ENCODE measurements around the gene KDM2A. TPM values are rescaled to one million over a fixed set of nuclear protein-coding genes. Genes with fewer than 3 reads are reported as not detected.

Gene KDM2A
- total and polyA plus RNA-seq, 2 experiments from 2014 or later, result 25.0 to 54.1 TPM

- H4K20me1 ChIP-seq (replicated peaks; ENCODE audit: insufficient read depth), result no peaks in the 10 kb centered on the region; the same call in 1 of the 2 replicates
- Mint-ChIP-seq H3K27ac (no peak overlapping the region), H3K4me3 (no peak overlapping the region), H3K4me1 (peaks cover 25% of the 10 kb centered on the region), H3K27me3 (ENCODE audit: insufficient read depth, low read depth, poor library complexity) (peaks cover 11% of the 10 kb centered on the region), H3K9me3 (no peaks in the 10 kb centered on the region), H3K36me3 (ENCODE audit: low read depth) (peaks cover 32% of the 10 kb centered on the region)
- peaks cover 7% of the 10 kb centered on the region for H3K36me3 ChIP-seq (ENCODE audit: insufficient read depth)
- H3K4me2 ChIP-seq, result no peak overlapping the region
- H3K4me1 ChIP-seq (ENCODE audit: insufficient read depth), result peaks cover 12% of the 10 kb centered on the region; the same call in 1 of the 2 replicates
- peaks cover 11% of the 10 kb centered on the region for H3F3A ChIP-seq (replicated peaks; ENCODE audit: low read depth)
- H3K79me2 ChIP-seq (replicated peaks; ENCODE audit: insufficient read depth), result peaks cover 20% of the 10 kb centered on the region
- H3K9me2 ChIP-seq (ENCODE audit: insufficient read depth), result no peaks in the 10 kb centered on the region
- H3K27ac ChIP-seq (ENCODE audit: low read depth), result no peak overlapping the region
- TF ChIP-seq EZH2 (IDR thresholded peaks at IDR 0.05; ENCODE audit: low read depth, unreplicated experiment) (no peak), JUNB (IDR thresholded peaks at IDR 0.05; ENCODE audit: unreplicated experiment) (no peak), NANOG (IDR thresholded peaks at IDR 0.05; ENCODE audit: borderline replicate concordance) (no peak), CTCF (conservative IDR thresholded peaks at IDR 0.05; ENCODE audit: low read depth in 2 of 2) (no peak), ZNF462 (CRISPR knock-in tag; IDR thresholded peaks at IDR 0.05) (no peak), ZNF114 (CRISPR knock-in tag; IDR thresholded peaks at IDR 0.05) (no peak), REST (IDR thresholded peaks at IDR 0.05; ENCODE audit: unreplicated experiment) (no peak), ETS1 (IDR thresholded peaks at IDR 0.05) (no peak), POLR2AphosphoS5 (IDR thresholded peaks at IDR 0.05; ENCODE audit: low read depth) (no peak)
- DNase-seq (ENCODE audit: low spot score), result no peak
- no peak for ATAC-seq
- no peak overlapping the region for H3K4me3 ChIP-seq
- no peaks in the 10 kb centered on the region for H3K27me3 ChIP-seq (ENCODE audit: insufficient read depth)
- no peak overlapping the region for H2AFZ ChIP-seq
Measured at GRCh38 chr11:67278939-67279588, 160.0 kb downstream of the KDM2A start.

All from GM23338 (cell line).